ENCODE measurements around the gene LXN. TPM values are rescaled to one million over a fixed set of nuclear protein-coding genes. Genes with fewer than 3 reads are reported as not detected.

LXN gene
- 10 to 100 TPM in 1 of 5 experiments, 1 to 10 TPM in 4; 2.1 to 10.9 (median 6.0) TPM for total RNA-seq
- 10 to 100 TPM; 15.9 to 18.8 TPM for polyA plus RNA-seq
- 4.3 reads per million, percentile 22 among the genes with 10 or more reads in this experiment for total RNA-seq

DNA sequence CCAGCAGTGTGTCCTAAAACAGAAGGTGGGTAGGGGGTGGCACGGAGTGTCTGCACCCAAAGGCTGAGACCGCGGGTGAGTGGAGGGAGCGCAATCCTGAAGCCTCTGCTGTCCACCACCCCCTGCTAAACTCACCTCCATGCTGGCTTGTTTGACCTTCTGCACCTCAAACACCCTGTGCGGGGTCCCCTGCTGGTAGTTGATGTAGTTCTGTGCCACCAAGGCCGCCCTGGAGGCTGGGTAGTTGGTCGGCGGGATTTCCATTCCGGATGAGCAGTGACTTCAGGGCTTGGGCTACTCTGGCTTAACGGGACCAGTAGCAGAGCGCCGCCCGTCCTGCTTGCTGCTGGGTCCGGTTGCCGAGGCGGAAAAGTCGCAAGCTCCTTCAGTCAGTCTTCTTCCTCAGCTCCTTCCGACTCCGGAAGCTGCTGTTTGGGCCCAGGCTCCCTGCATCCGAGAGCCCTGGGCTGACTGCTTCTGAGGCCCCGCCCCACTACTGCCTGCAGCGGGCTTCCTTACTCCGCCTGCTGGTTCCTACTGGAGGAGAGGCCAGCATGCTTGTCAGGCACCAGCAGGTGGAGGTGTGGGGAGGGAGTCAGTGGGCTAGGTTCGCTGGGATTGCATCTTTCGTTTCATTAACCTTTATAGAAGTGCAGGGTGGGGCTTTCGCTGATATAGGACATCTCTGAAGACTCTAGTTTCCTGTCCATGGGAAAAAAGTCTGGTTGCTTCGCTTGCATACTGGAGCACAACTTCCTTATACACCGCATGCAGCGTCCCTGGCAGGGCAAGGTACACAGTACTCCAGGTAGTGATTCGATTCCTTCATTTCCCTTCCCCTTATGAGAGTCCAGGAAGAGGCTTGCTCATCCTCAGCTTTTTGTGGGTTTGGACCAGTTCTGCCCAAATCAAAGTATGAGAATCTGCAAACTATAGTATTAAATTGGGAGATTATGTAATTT lies at the start of gene LXN:
TSS of gene LXN (minus strand) at position 434 of the 962 bp plus-strand sequence. CDS start at position 264, 170 bp downstream.
- H3K4me1 Mint-ChIP-seq: peaks cover 13 to 40% (median 33%) of the 10 kb centered on the region in 7 donors
- H3K27me3 Mint-ChIP-seq: no peaks in the 10 kb centered on the region
- Histone ChIP-seq H3K4me3 (ENCODE audit: low read length) (peak within 1 kb of the TSS; percentile 79), H3K9me3 (ENCODE audit: control insufficient read depth in 2 of 3, low read length in 3 of 3) (no peaks in the 10 kb centered on the region), H3K27ac (ENCODE audit: low read depth, low read length) (peak within 1 kb of the TSS; percentile 71), H3K27me3 (ENCODE audit: control insufficient read depth in 2 of 2, insufficient read depth in 2 of 2, low read length in 2 of 2) (no peaks in the 10 kb centered on the region), H3K36me3 (ENCODE audit: control insufficient read depth in 2 of 3, insufficient read depth in 3 of 3, low read length in 3 of 3) (peaks cover 0 to 15% (median 0%) of the 10 kb centered on the region in 3 experiments), H3K4me1 (ENCODE audit: control insufficient read depth in 2 of 2, insufficient read depth in 2 of 2, low read length in 2 of 2) (peaks cover 15 to 19% of the 10 kb centered on the region in 2 donors)
- H3K36me3 Mint-ChIP-seq: peaks cover 0 to 20% (median 7%) of the 10 kb centered on the region in 5 donors
- CTCF ChIA-PET: interaction anchor here (0.5 to 2.3 kb wide), 6 partner anchors 11 to 565 kb away, joined by 3 to 7 read pairs (median 3); no protein-coding TSS in a partner anchor
- DNase-seq: peak; percentile 42 to 86 (median 74)
- POLR2A ChIA-PET: interaction anchor here (0.7 to 1.0 kb wide), 2 partner anchors 12 to 28 kb away, joined by 4 to 6 read pairs; partner anchors contain the start of gene GFM1
- peak within 1 kb of the TSS; percentile 67 to 97 (median 91) for H3K27ac Mint-ChIP-seq
- ATAC-seq: peak; percentile 99
- intact Hi-C loops (cut with micrococcal nuclease): loop anchor here (1.0 to 2.0 kb wide), 9 partner anchors 13 to 130 kb away; partner anchors contain the start of gene MFSD1 (in 2 of the 2)
- H3K9me3 Mint-ChIP-seq: no peaks in the 10 kb centered on the region
- peak within 1 kb of the TSS; percentile 82 to 97 (median 92) for H3K4me3 Mint-ChIP-seq

DNA sequence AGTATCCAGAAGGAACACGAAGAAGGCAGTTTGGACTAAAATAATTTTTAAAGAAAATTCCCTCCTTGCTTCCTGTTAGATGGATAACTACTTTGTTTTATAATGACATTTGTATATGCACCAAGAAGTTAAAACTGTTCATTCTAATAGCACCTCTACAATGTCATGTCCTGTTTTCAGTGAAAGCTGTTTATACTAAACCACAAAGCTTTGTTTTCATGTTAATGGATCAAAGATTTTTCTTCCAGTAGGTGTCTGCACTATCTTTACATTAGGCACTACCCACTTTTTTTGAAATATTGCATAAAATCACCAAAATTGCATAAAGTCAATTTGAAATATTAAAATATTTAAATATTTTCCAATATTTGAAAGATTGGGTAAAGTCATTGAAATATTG lies 49.7 kb upstream of the LXN start:
- H3K4me1 Mint-ChIP-seq: peaks cover 19 to 68% (median 40%) of the 10 kb centered on the region in 7 donors
- ChIA-PET CTCF (interaction anchor here (0.7 to 1.9 kb wide), 4 partner anchors 50 to 1102 kb away, joined by 3 to 5 read pairs (median 3); partner anchors contain the start of genes GFM1 and LXN), POLR2A (interaction anchor here (0.5 to 1.1 kb wide), 2 partner anchors 81 to 1907 kb away, joined by 3 to 4 read pairs; no protein-coding TSS in a partner anchor)
- intact Hi-C loops (cut with micrococcal nuclease): loop anchor here (5.0 kb wide), 2 partner anchors 80 to 1675 kb away; partner anchors contain the start of genes GFM1 (in 1 of the 2), IFT80 (in 1 of the 2) and SMC4 (in 1 of the 2)
- Histone ChIP-seq H3K4me1 (ENCODE audit: control insufficient read depth in 2 of 2, insufficient read depth in 2 of 2, low read length in 2 of 2) (peaks cover 15 to 25% of the 10 kb centered on the region in 2 donors), H3K4me3 (ENCODE audit: low read length) (no peak overlapping the region), H3K27ac (ENCODE audit: low read depth, low read length) (no peak overlapping the region), H3K36me3 (ENCODE audit: control insufficient read depth in 2 of 3, insufficient read depth in 3 of 3, low read length in 3 of 3) (no peaks in the 10 kb centered on the region), H3K27me3 (ENCODE audit: control insufficient read depth in 2 of 2, insufficient read depth in 2 of 2, low read length in 2 of 2) (no peaks in the 10 kb centered on the region), H3K9me3 (ENCODE audit: control insufficient read depth in 2 of 3, low read length in 3 of 3) (no peaks in the 10 kb centered on the region)
- peaks cover 5 to 18% (median 13%) of the 10 kb centered on the region in 5 donors for H3K36me3 Mint-ChIP-seq
- peak overlapping the region in 6 of 10 donors; percentile 13 to 79 (median 64) for H3K4me3 Mint-ChIP-seq
- ATAC-seq (no peak), DNase-seq (peak in 5 of 9 donors; percentile 19 to 52 (median 36))
- no peaks in the 10 kb centered on the region for H3K27me3 Mint-ChIP-seq
- no peaks in the 10 kb centered on the region for H3K9me3 Mint-ChIP-seq
- peak overlapping the region in 7 of 9 donors; percentile 22 to 95 (median 93) for H3K27ac Mint-ChIP-seq

- H3K4me3 Mint-ChIP-seq: no peak overlapping the region
- peaks cover 15 to 25% of the 10 kb centered on the region in 2 donors for H3K4me1 ChIP-seq (ENCODE audit: control insufficient read depth in 2 of 2, insufficient read depth in 2 of 2, low read length in 2 of 2)
- peaks cover 0 to 1% (median 0%) of the 10 kb centered on the region in 11 donors for H3K9me3 Mint-ChIP-seq
- no peaks in the 10 kb centered on the region for H3K27me3 ChIP-seq (ENCODE audit: control insufficient read depth in 2 of 2, insufficient read depth in 2 of 2, low read length in 2 of 2)
- DNase-seq (no peak), ATAC-seq (no peak)
- ChIA-PET POLR2A (no interaction called here), CTCF (interaction anchor here (0.6 to 1.4 kb wide), 2 partner anchors 9 to 74 kb away, joined by 3 to 9 read pairs; partner anchors contain the start of gene GFM1)
- H3K36me3 ChIP-seq (ENCODE audit: control insufficient read depth in 2 of 3, insufficient read depth in 3 of 3, low read length in 3 of 3): no peaks in the 10 kb centered on the region
- H3K27ac ChIP-seq (ENCODE audit: low read depth, low read length): no peak overlapping the region
- peaks cover 19 to 51% (median 37%) of the 10 kb centered on the region in 7 donors for H3K4me1 Mint-ChIP-seq
- no peak overlapping the region for H3K4me3 ChIP-seq (ENCODE audit: low read length)
- intact Hi-C loops (cut with micrococcal nuclease): no loop called here
- peak overlapping the region in 2 of 9 donors; percentile 7 to 21 for H3K27ac Mint-ChIP-seq
- H3K9me3 ChIP-seq (ENCODE audit: control insufficient read depth in 2 of 3, low read length in 3 of 3): no peaks in the 10 kb centered on the region
- H3K36me3 Mint-ChIP-seq: peaks cover 6 to 22% (median 14%) of the 10 kb centered on the region in 5 donors
- H3K27me3 Mint-ChIP-seq: no peaks in the 10 kb centered on the region
Measured at GRCh38 chr3:158718490-158719170, 46.2 kb upstream of the LXN start.

GRCh38 chr3:158717576-158717975 lies 45.1 kb upstream of the LXN start:
- peak overlapping the region in 1 of 10 donors; percentile 43 for H3K4me3 Mint-ChIP-seq
- H3K27ac ChIP-seq (ENCODE audit: low read depth, low read length): no peak overlapping the region
- ATAC-seq (no peak), DNase-seq (no peak)
- H3K27ac Mint-ChIP-seq: peak overlapping the region in 3 of 9 donors; percentile 35 to 77 (median 63)
- CTCF ChIA-PET: interaction anchor here (0.7 to 1.0 kb wide), 2 partner anchors 10 to 14 kb away, joined by 3 to 5 read pairs; no protein-coding TSS in a partner anchor
- POLR2A ChIA-PET: no interaction called here
- H3K9me3 ChIP-seq (ENCODE audit: control insufficient read depth in 2 of 3, low read length in 3 of 3): no peaks in the 10 kb centered on the region
- no peaks in the 10 kb centered on the region for H3K27me3 Mint-ChIP-seq
- intact Hi-C loops (cut with micrococcal nuclease): loop anchor here in 1 of 2 donors (1.0 kb wide), 1 partner anchor 35 kb away; no protein-coding TSS in a partner anchor
- H3K27me3 ChIP-seq (ENCODE audit: control insufficient read depth in 2 of 2, insufficient read depth in 2 of 2, low read length in 2 of 2): no peaks in the 10 kb centered on the region
- peaks cover 19 to 41% (median 30%) of the 10 kb centered on the region in 7 donors for H3K4me1 Mint-ChIP-seq
- peaks cover 0 to 9% (median 0%) of the 10 kb centered on the region in 3 experiments for H3K36me3 ChIP-seq (ENCODE audit: control insufficient read depth in 2 of 3, insufficient read depth in 3 of 3, low read length in 3 of 3)
- peaks cover 9 to 16% of the 10 kb centered on the region in 2 donors for H3K4me1 ChIP-seq (ENCODE audit: control insufficient read depth in 2 of 2, insufficient read depth in 2 of 2, low read length in 2 of 2)
- peaks cover 0 to 1% (median 0%) of the 10 kb centered on the region in 11 donors for H3K9me3 Mint-ChIP-seq
- no peak overlapping the region for H3K4me3 ChIP-seq (ENCODE audit: low read length)
- H3K36me3 Mint-ChIP-seq: peaks cover 6 to 30% (median 14%) of the 10 kb centered on the region in 5 donors

- Mint-ChIP-seq H3K27me3 (no peaks in the 10 kb centered on the region), H3K27ac (no peak overlapping the region), H3K4me3 (no peak overlapping the region), H3K9me3 (peaks cover 0 to 1% (median 0%) of the 10 kb centered on the region in 11 donors), H3K36me3 (peaks cover 6 to 44% (median 27%) of the 10 kb centered on the region in 5 donors), H3K4me1 (peaks cover 4 to 16% (median 8%) of the 10 kb centered on the region in 7 donors)
- Histone ChIP-seq H3K27me3 (ENCODE audit: control insufficient read depth in 2 of 2, insufficient read depth in 2 of 2, low read length in 2 of 2) (no peaks in the 10 kb centered on the region), H3K36me3 (ENCODE audit: control insufficient read depth in 2 of 3, insufficient read depth in 3 of 3, low read length in 3 of 3) (peaks cover 0 to 33% (median 0%) of the 10 kb centered on the region in 3 experiments), H3K4me3 (ENCODE audit: low read length) (no peak overlapping the region), H3K27ac (ENCODE audit: low read depth, low read length) (no peak overlapping the region), H3K4me1 (ENCODE audit: control insufficient read depth in 2 of 2, insufficient read depth in 2 of 2, low read length in 2 of 2) (no peaks in the 10 kb centered on the region), H3K9me3 (ENCODE audit: control insufficient read depth in 2 of 3, low read length in 3 of 3) (no peaks in the 10 kb centered on the region)
- ATAC-seq (peak; percentile 53), DNase-seq (no peak)
- intact Hi-C loops (cut with micrococcal nuclease): no loop called here
- ChIA-PET POLR2A (no interaction called here), CTCF (interaction anchor here (0.7 to 1.2 kb wide), 3 partner anchors 8 to 14 kb away, joined by 3 to 4 read pairs (median 4); no protein-coding TSS in a partner anchor)
Measured at GRCh38 chr3:158713094-158713499, 40.6 kb upstream of the LXN start.
